ENCODE results near the gene CMTM3.

DNA sequence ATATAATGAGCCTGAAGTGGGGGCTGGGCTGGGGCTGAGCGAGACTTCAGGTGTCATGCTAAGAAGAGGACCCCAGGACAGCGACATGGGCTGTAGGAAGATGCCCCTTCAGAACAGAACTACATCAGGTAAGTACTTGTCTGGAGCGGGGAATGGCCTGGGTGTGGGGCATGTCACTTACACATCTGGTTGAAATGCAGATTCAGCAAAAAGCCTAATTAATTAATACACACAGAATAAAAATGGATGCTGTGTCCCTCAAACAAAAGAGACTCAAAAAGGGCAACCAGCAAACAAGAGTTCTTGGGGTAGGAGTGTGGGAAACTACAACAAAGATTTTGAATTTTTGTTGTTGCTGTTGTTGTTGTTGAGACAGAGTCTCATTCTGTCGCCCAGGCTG lies 13.5 kb upstream of the CMTM3 start:
- TF ChIP-seq, protein P1, sequence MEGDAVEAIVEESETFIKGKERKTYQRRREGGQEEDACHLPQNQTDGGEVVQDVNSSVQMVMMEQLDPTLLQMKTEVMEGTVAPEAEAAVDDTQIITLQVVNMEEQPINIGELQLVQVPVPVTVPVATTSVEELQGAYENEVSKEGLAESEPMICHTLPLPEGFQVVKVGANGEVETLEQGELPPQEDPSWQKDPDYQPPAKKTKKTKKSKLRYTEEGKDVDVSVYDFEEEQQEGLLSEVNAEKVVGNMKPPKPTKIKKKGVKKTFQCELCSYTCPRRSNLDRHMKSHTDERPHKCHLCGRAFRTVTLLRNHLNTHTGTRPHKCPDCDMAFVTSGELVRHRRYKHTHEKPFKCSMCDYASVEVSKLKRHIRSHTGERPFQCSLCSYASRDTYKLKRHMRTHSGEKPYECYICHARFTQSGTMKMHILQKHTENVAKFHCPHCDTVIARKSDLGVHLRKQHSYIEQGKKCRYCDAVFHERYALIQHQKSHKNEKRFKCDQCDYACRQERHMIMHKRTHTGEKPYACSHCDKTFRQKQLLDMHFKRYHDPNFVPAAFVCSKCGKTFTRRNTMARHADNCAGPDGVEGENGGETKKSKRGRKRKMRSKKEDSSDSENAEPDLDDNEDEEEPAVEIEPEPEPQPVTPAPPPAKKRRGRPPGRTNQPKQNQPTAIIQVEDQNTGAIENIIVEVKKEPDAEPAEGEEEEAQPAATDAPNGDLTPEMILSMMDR (IDR thresholded peaks at IDR 0.05), result no peak
- TF ChIP-seq EZH2 (IDR thresholded peaks at IDR 0.05), result no peak
- TF ChIP-seq EZH2phosphoT487 (IDR thresholded peaks at IDR 0.05), result no peak
